A673 (cell line): ENCODE results near the gene OTOGL. TPM values are rescaled to one million over a fixed set of nuclear protein-coding genes. Genes with fewer than 3 reads are reported as not detected.

Experiments used
- BruUV-seq: library from RNA; stranded (reverse); fragments of 400-500 nt; replicated peaks from 2 replicates; lab custom pipeline; 2021; lab: Mats Ljungman, UMichigan
- CTCF ChIA-PET: fragments of 300-600 bp; sonication (Branson Sonifier 250); formaldehyde crosslinking; loops from one replicate; lab custom pipeline; 2022; ENCODE audit warnings: antibody characterized with exemption; lab: Charles Lee
- POLR2A ChIA-PET: fragments of 300-600 bp; sonication (Branson Sonifier 250); formaldehyde crosslinking; loops from one replicate; lab custom pipeline; 2022; ENCODE audit warnings: antibody characterized with exemption; ENCODE audit not compliant: low non-redundant PET; lab: Charles Lee
- DNase-seq: peaks from one replicate; pipeline ENCODE4 v3.0.0-alpha.2; 2015; ENCODE audit warnings: low spot score
- H3K27ac ChIP-seq: fragments of 200-600 bp; sonication (generic); 2 replicates; pipeline ENCODE4 v1.5.1; 2016; ENCODE audit warnings: mixed run types, low read depth, mild to moderate bottlenecking, mixed read lengths, antibody characterized with exemption, low read length; ENCODE audit not compliant: poor library complexity, severe bottlenecking
- H3K27me3 ChIP-seq: fragments of 200-600 bp; sonication (generic); replicated peaks from 2 replicates; pipeline ENCODE4 v1.6.1; 2017; ENCODE audit warnings: mixed run types, low read depth, mild to moderate bottlenecking, mixed read lengths, antibody characterized with exemption, low read length; ENCODE audit not compliant: insufficient read depth, poor library complexity
- H3K36me3 ChIP-seq: fragments of 200-600 bp; sonication (generic); 2 replicates; pipeline ENCODE4 v1.6.1; 2016; ENCODE audit warnings: mixed run types, mild to moderate bottlenecking, mixed read lengths, antibody characterized with exemption, low read length; ENCODE audit not compliant: insufficient read depth, poor library complexity, severe bottlenecking
- H3K4me1 ChIP-seq: fragments of 200-600 bp; sonication (generic); 2 replicates; pipeline ENCODE4 v1.6.1; 2017; ENCODE audit warnings: mixed run types, mild to moderate bottlenecking, mixed read lengths, antibody characterized with exemption, low read length; ENCODE audit not compliant: insufficient read depth, poor library complexity, severe bottlenecking
- H3K4me3 ChIP-seq: fragments of 200-600 bp; sonication (generic); 2 replicates; pipeline ENCODE4 v1.5.1; 2016; ENCODE audit warnings: low read depth, mixed run types, mild to moderate bottlenecking, mixed read lengths, low read length; ENCODE audit not compliant: poor library complexity, severe bottlenecking
- H3K9me3 ChIP-seq: fragments of 200-600 bp; sonication (generic); 2 replicates; pipeline ENCODE4 v1.6.1; 2016; ENCODE audit warnings: mixed run types, low read depth, mild to moderate bottlenecking, mixed read lengths, antibody characterized with exemption, low read length; ENCODE audit not compliant: poor library complexity, severe bottlenecking
- CTCF ChIP-seq: fragments of 300-800, 200-600 bp; sonication (generic); conservative IDR thresholded peaks from 2 replicates; pipeline ENCODE4 v1.5.1; 2017; ENCODE audit warnings: low read depth, mild to moderate bottlenecking, antibody characterized with exemption, low read length, moderate library complexity, mixed read lengths
- EZH2 ChIP-seq: fragments of 200-600 bp; sonication (generic); IDR thresholded peaks from 2 replicates; pipeline ENCODE4 v1.6.1; 2017; ENCODE audit warnings: borderline replicate concordance, low read depth, mild to moderate bottlenecking, mixed read lengths, antibody characterized with exemption, low read length; ENCODE audit not compliant: poor library complexity, severe bottlenecking
- intact Hi-C: fragments of 100-400 bp; cut with micrococcal nuclease; formaldehyde crosslinking; loops from one replicate; pipeline ENCODE4 v1.10.0; 2022; ENCODE audit not compliant: unreplicated experiment
- total RNA-seq: library from RNA; stranded (reverse); gene quantifications from 2 replicates; pipeline ENCODE4 v1.2.3, GENCODE V29; 2021

The OTOGL gene
- total RNA-seq, 1 experiment from 2014 or later: 0.73 TPM

GRCh38 chr12:80401191-80401590 is 301.9 kb downstream of the OTOGL start:
- Histone ChIP-seq H3K4me1 (no peaks in the 10 kb centered on the region), H3K27ac (no peak overlapping the region), H3K4me3 (peak overlapping the region; percentile 27), H3K9me3 (no peaks in the 10 kb centered on the region), H3K36me3 (no peaks in the 10 kb centered on the region), H3K27me3 (no peaks in the 10 kb centered on the region)
- no TSS peak for BruUV-seq
- POLR2A ChIA-PET: interaction anchor here (0.8 kb wide), 1 partner anchor 709 kb away, joined by 3 read pairs; no protein-coding TSS in a partner anchor
- DNase-seq: no peak
- TF ChIP-seq EZH2 (no peak), CTCF (no peak)
- intact Hi-C loops: no loop called here
- CTCF ChIA-PET: interaction anchor here (0.6 kb wide), 1 partner anchor 214 kb away, joined by 4 read pairs; no protein-coding TSS in a partner anchor

- BruUV-seq: no TSS peak
- DNase-seq: no peak
- no peaks in the 10 kb centered on the region for H3K4me1 ChIP-seq
- H3K4me3 ChIP-seq: no peak overlapping the region
- no peaks in the 10 kb centered on the region for H3K36me3 ChIP-seq
- TF ChIP-seq EZH2: no peak
- TF ChIP-seq CTCF: no peak
- H3K9me3 ChIP-seq: no peaks in the 10 kb centered on the region
- H3K27ac ChIP-seq: no peak overlapping the region
- ChIA-PET POLR2A (no interaction called here), CTCF (no interaction called here)
- intact Hi-C loops: no loop called here
- H3K27me3 ChIP-seq: no peaks in the 10 kb centered on the region
These were observed 305.3 kb downstream of the OTOGL start for GRCh38 chr12:80404629-80405028.

- no peak for DNase-seq
- TF ChIP-seq EZH2 (no peak), CTCF (no peak)
- ChIA-PET POLR2A (no interaction called here), CTCF (no interaction called here)
- Histone ChIP-seq H3K27me3 (no peaks in the 10 kb centered on the region), H3K27ac (no peak overlapping the region), H3K36me3 (no peaks in the 10 kb centered on the region), H3K9me3 (no peaks in the 10 kb centered on the region), H3K4me3 (no peak overlapping the region), H3K4me1 (no peaks in the 10 kb centered on the region)
- no TSS peak for BruUV-seq
- intact Hi-C loops: no loop called here
These were observed 306.9 kb downstream of the OTOGL start for GRCh38 chr12:80406253-80406652.
